GM19372 (cell line): ENCODE results near the gene TRMT2B.
"Not testable (repeated sequence)": the region's sequence is repeated elsewhere in the genome, so short reads cannot be mapped to it uniquely, and the experiment has no call there.

ENCODE experiments used
- ATAC-seq: cut with Tn5 transposase; IDR thresholded peaks from one replicate; pipeline ENCODE4 v1.9.1; 2021; ENCODE audit warnings: mild to moderate bottlenecking, low read depth, moderate library complexity; ENCODE audit not compliant: unreplicated experiment

TRMT2B gene

GRCh38 chrX:101009090-101009489, 42.8 kb downstream of the TRMT2B start:
- ATAC-seq, result no peak

GRCh38 chrX:100999451-100999850, 52.5 kb downstream of the TRMT2B start:
- no peak for ATAC-seq

- no peak for ATAC-seq
Measured at GRCh38 chrX:100995469-100995868, 56.4 kb downstream of the TRMT2B start.

DNA sequence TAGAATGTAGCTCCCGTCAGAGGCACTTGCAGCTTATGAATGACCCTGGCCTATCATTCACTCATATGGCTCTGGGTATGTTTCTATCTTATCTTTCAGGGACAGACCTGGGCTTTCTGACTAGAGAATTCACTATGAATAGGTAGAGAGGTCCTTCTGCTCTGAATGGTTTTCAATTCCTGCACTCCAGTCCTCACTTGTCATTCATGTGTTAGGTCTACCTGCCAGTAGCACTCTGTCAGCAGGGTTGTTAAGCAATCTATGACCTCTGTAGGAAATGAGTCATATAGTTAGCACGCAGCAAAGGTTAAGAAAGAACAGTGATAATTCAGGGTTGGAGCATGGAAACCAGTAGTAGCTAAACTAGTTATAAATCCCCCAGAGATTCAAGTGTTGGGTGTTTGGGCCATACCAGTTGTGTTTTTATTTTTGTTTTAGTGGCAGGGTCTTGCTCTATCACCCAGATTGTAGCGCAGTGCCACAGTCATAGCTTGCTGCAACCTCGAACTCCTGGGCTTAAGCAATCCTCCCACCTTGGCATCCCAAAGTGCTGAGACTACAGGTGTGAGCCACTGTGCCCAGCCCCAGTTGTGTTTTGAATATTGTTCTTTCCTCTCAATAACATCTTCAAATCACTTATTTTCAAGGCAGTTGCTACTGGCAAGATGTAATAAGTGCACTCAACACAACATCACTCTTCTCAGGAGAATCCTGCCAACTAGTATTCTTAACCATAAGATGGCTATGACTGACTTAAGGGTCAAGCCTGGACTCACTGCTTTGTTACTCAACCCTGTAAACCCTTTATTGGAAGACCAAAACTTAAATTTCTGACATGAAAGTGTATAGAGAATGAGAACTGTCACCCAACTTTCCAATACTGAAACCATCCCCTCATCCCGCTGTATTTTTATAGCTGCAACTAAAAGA, 57.3 kb downstream of the TRMT2B start:
- ATAC-seq, result no peak

- ATAC-seq, result no peak
Measured at GRCh38 chrX:100990139-100990538, 61.8 kb downstream of the TRMT2B start.

DNA sequence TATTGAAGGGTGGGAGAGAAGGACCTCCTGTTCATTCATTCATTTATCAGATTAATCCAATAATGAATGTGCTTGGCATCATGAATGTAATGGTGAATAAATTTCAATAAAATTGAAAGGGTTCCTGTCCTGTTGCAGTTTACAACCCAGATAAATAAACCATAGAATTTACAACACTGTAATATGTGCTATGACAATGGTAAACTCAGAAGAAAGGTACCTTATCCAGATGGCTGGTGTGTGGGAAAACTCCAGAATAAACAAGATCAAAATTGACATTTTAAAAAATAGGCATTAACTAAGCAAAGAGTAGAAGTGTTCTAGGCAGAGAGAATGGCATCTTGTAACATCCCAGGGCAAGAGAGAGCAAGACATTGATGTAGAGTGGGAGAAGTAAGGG, 67.1 kb downstream of the TRMT2B start:
- ATAC-seq, result no peak

DNA sequence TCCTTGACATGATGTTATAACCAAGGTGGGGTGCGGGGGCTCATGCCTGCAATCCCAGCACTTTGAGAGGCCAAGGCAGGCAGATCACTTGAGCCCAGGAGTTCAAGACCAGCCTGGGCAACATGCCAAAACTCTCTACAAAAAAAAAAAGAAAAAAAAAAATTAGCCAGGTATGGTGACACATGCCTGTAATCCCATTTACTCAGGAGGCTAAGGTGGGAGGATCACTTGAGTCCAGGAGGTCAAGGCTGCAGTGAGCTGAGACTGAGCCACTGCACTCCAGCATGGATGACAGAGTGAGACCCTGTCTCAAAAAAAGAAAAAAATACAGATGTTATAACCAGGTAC, 70.4 kb downstream of the TRMT2B start:
- not testable (repeated sequence) for ATAC-seq

- no peak for ATAC-seq
Measured at GRCh38 chrX:100980608-100981497, 71.1 kb downstream of the TRMT2B start.

GRCh38 chrX:100979881-100980607, 71.9 kb downstream of the TRMT2B start:
- ATAC-seq, result no peak

DNA sequence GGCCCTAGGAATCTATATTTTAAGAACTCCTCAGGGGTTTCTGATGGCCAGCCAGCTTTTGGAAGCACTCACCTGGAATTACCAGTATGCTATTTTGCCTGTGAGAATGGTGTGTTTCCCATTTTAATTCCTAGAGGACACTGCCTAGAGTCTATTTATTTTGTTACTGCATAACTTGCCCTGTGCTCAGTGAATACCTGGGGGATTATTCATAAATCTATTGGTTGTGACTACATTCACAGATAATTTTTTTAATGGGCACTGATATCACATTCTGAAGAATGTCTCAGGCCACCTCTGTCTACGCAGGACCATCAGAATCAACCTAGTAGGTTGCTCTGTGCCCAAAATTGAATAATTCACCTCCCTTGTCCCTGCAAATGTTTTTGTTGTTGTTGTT, 75.7 kb downstream of the TRMT2B start:
- no peak for ATAC-seq

DNA sequence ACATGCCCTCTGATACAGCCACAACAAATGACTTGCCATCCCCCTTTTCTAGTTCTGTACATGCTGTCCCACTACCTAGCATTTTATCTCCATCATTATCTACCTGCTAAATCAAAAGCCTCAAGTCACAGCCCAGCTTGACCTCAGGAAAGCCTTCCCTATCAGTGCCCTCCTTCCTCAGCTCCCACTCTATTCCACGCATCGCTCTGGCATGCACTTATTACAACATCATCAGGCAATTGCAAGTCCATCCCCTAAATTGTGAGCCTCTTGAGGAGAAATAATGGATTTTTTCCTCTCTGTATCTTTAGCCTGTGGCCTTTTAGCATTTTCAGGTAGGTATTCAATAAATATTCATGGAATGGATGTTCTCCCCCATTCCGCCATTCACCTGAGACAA, 76.7 kb downstream of the TRMT2B start:
- no peak for ATAC-seq

GRCh38 chrX:100973411-100973810, 78.5 kb downstream of the TRMT2B start:
- no peak for ATAC-seq

DNA sequence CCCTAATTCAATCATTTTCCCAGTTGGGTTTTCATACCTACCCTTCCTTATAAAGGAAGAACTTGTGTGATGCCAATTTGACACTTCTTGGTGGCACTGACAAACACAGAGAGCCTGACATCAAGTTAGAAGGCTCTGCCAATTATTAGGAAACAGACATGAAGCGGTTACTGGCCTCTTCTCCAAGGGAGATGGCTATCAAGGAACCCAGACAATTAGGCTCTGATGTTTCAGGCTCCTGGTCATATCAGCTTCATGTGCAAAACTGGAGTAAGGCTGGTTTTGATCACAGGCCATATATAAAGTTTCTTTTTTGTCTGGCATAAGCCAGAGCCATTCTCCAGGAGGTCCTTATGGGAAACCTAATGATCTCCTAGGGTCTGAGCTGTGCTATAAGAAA, 82.0 kb downstream of the TRMT2B start:
- no peak for ATAC-seq

GRCh38 chrX:100969408-100969807, 82.5 kb downstream of the TRMT2B start, which contains the start of gene ARL13A:
Gene ARL13A (plus strand): TSS chrX:100969708. CDS start chrX:100973690, 3,982 bp downstream.
- ATAC-seq, result no peak

- no peak for ATAC-seq
Measured at GRCh38 chrX:100964362-100964761, 87.5 kb downstream of the TRMT2B start.

- ATAC-seq, result no peak
Measured at GRCh38 chrX:100962811-100963210, 89.1 kb downstream of the TRMT2B start.
